ENCODE measurements around the gene ABCD1. TPM values are rescaled to one million over a fixed set of nuclear protein-coding genes. Genes with fewer than 3 reads are reported as not detected.

The ABCD1 gene
- total RNA-seq, 3 donors from 2014 or later, result 10.2 to 27.8 (median 10.5) TPM

DNA sequence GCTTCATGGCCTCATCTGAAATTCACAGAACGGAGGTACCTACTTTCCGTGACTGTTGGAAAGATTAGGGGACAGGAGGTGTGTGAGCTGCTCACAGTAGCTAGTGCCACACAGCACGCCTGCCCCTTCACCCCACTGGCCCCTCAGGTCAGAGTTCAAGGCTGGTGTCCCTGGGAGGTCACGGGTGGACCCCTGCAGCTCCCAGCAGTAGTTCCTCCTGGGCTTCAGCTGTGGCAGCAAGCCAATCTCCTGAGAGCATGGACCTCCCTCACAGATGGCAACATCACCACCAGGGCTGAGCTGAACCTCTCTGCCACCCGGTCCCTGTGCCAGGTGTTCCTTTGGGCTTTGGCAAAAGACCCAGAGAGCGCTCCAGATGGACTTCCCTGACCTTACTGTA lies 67.7 kb downstream of the ABCD1 start:
- Histone ChIP-seq H3K9me3 (peaks cover 10 to 11% of the 10 kb centered on the region in 2 donors), H3K36me3 (no peaks in the 10 kb centered on the region), H3K27me3 (peaks cover 0 to 43% of the 10 kb centered on the region in 2 donors), H3K4me1 (no peaks in the 10 kb centered on the region), H3K4me3 (no peak overlapping the region), H3K27ac (no peak overlapping the region)
- intact Hi-C loops (cut with DNase I; ENCODE audit: low total_unique reads), result loop anchor here (10.0 kb wide), 1 partner anchor 162 kb away; no protein-coding TSS in a partner anchor
- DNase-seq (ENCODE audit: low spot score in 2 of 2), result no peak
- TF ChIP-seq POLR2AphosphoS5 (IDR thresholded peaks at IDR 0.05), result no peak
- no peak for TF ChIP-seq POLR2A (IDR thresholded peaks at IDR 0.05)
- TF ChIP-seq, protein P1, sequence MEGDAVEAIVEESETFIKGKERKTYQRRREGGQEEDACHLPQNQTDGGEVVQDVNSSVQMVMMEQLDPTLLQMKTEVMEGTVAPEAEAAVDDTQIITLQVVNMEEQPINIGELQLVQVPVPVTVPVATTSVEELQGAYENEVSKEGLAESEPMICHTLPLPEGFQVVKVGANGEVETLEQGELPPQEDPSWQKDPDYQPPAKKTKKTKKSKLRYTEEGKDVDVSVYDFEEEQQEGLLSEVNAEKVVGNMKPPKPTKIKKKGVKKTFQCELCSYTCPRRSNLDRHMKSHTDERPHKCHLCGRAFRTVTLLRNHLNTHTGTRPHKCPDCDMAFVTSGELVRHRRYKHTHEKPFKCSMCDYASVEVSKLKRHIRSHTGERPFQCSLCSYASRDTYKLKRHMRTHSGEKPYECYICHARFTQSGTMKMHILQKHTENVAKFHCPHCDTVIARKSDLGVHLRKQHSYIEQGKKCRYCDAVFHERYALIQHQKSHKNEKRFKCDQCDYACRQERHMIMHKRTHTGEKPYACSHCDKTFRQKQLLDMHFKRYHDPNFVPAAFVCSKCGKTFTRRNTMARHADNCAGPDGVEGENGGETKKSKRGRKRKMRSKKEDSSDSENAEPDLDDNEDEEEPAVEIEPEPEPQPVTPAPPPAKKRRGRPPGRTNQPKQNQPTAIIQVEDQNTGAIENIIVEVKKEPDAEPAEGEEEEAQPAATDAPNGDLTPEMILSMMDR (IDR thresholded peaks at IDR 0.05), result no peak

DNA sequence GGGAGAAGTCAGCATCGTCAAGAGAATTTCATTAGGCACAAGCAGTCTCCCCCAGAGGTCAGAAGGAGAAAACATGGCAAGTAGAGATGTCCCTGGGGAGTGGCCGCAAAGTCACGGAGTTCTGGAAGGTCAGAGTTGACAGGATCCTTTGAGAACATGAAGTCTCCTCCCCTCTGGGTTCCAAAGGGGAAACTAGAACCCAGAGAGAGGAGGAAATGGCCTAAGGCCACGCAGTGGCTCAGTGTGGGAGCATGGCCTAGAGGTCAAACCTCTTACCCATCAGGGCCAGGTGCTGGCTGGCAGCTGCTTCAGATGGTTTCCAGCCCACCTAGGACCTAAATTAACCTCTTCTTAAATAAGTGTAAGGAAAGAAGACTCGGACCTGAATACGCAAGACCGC lies 68.6 kb downstream of the ABCD1 start:
- Histone ChIP-seq H3K27ac (peak overlapping the region; percentile 89 to 97), H3K36me3 (no peaks in the 10 kb centered on the region)
- intact Hi-C loops (cut with DNase I; ENCODE audit: low total_unique reads), result loop anchor here (10.0 kb wide), 1 partner anchor 162 kb away; no protein-coding TSS in a partner anchor

More for the DNA sequence above, 68.6 kb downstream of the ABCD1 start:
- peak overlapping the region; percentile 56 to 83 (median 65) for H3K4me3 ChIP-seq
- peaks cover 11 to 13% of the 10 kb centered on the region in 2 donors for H3K9me3 ChIP-seq
- H3K27me3 ChIP-seq, result peaks cover 0 to 34% of the 10 kb centered on the region in 2 donors
- no peak for DNase-seq (ENCODE audit: low spot score in 2 of 2)
- TF ChIP-seq POLR2AphosphoS5 (IDR thresholded peaks at IDR 0.05), result no peak
- TF ChIP-seq, protein P1 (IDR thresholded peaks at IDR 0.05), result no peak
- TF ChIP-seq POLR2A (IDR thresholded peaks at IDR 0.05), result no peak
- H3K4me1 ChIP-seq, result no peaks in the 10 kb centered on the region

Other genes with a start within 250 kb of the ABCD1 start
- gene BGN, start 229.9 kb upstream of the ABCD1 start, total RNA-seq, result 10 to 100 TPM in 2 of 3 donors, 1 to 10 TPM in 1; 9.7 to 21.3 (median 11.0) TPM
- not detected for gene ATP2B3, start 207.2 kb upstream of the ABCD1 start, total RNA-seq
- 10 to 100 TPM; 23.9 to 42.6 (median 39.7) TPM for gene CCNQ, start 125.7 kb upstream of the ABCD1 start, total RNA-seq
- gene DUSP9, start 77.7 kb upstream of the ABCD1 start, total RNA-seq, result under 1 TPM in 2 of 3 donors, not detected in 1; 0.33 to 0.73 TPM
- gene PNCK, start 51.0 kb upstream of the ABCD1 start, total RNA-seq, result 1 to 10 TPM in 1 of 3 donors, under 1 TPM in 2; 0.48 to 1.3 (median 0.73) TPM
- gene SLC6A8, start 36.9 kb upstream of the ABCD1 start, total RNA-seq, result 10 to 100 TPM in 2 of 3 donors, 1 to 10 TPM in 1; 7.6 to 40.8 (median 18.4) TPM
- gene BCAP31, start 469 bp upstream of the ABCD1 start, total RNA-seq, result 100 to 1,000 TPM; 120 to 245 (median 129) TPM
- gene PLXNB3, start 39.4 kb downstream of the ABCD1 start, total RNA-seq, result 10 to 100 TPM; 12.3 to 17.9 (median 13.4) TPM
- gene SRPK3, start 56.2 kb downstream of the ABCD1 start, total RNA-seq, result 1 to 10 TPM in 2 of 3 donors, under 1 TPM in 1; 0.33 to 1.5 (median 1.3) TPM
- 10 to 100 TPM; 75.4 to 91.5 (median 76.5) TPM for gene IDH3G, start 69.5 kb downstream of the ABCD1 start, total RNA-seq
- gene SSR4, start 69.8 kb downstream of the ABCD1 start, total RNA-seq, result 100 to 1,000 TPM; 112 to 252 (median 182) TPM
- 1 to 10 TPM in 2 of 3 donors, under 1 TPM in 1; 0.80 to 5.6 (median 2.9) TPM for gene PDZD4, start 105.7 kb downstream of the ABCD1 start, total RNA-seq
- 1 to 10 TPM in 1 of 3 donors, under 1 TPM in 2; 0.29 to 1.8 (median 0.66) TPM for gene L1CAM, start 161.3 kb downstream of the ABCD1 start, total RNA-seq
- 1 to 10 TPM in 2 of 3 donors, under 1 TPM in 1; 0.44 to 5.9 (median 5.3) TPM for gene AVPR2, start 179.8 kb downstream of the ABCD1 start, total RNA-seq
- gene ARHGAP4, start 201.4 kb downstream of the ABCD1 start, total RNA-seq, result 10 to 100 TPM; 18.4 to 21.5 (median 19.8) TPM
- gene NAA10, start 210.2 kb downstream of the ABCD1 start, total RNA-seq, result 10 to 100 TPM; 57.7 to 81.0 (median 79.2) TPM
- gene RENBP, start 219.8 kb downstream of the ABCD1 start, total RNA-seq, result 10 to 100 TPM in 1 of 3 donors, 1 to 10 TPM in 2; 6.6 to 50.7 (median 6.9) TPM
- gene HCFC1, start 247.0 kb downstream of the ABCD1 start, total RNA-seq, result 10 to 100 TPM; 20.2 to 23.0 (median 22.6) TPM
- gene TMEM187, start 247.9 kb downstream of the ABCD1 start, total RNA-seq, result 10 to 100 TPM in 1 of 3 donors, 1 to 10 TPM in 2; 7.6 to 10.9 (median 8.2) TPM

All from breast epithelium (tissue), 4 donors.